SK-N-SH (cell line): ENCODE measurements around the gene BMPR1B. TPM values are rescaled to one million over a fixed set of nuclear protein-coding genes. Genes with fewer than 3 reads are reported as not detected.

ENCODE experiments used
- CTCF ChIA-PET: fragments of 300-600, 350-600 bp; formaldehyde crosslinking; extraction: SDS; loops from one replicate; lab custom pipeline; 2021; lab: Yijun Ruan, JAX
- POLR2A ChIA-PET: fragments of 350-600 bp; sonication (Branson Sonifier 250); formaldehyde crosslinking; extraction: SDS; loops from one replicate; lab custom pipeline; 2020; ENCODE audit warnings: antibody characterized with exemption, inconsistent platforms; lab: Yijun Ruan, JAX
- DNase-seq: peaks from one replicate; pipeline ENCODE4 v3.0.0; 2012
- H2AFZ ChIP-seq: fragments of 200-600 bp; sonication (generic); 2 replicates; pipeline ENCODE4 v1.8.1; 2016; ENCODE audit warnings: antibody characterized with exemption, mild to moderate bottlenecking, low read depth
- H3F3A ChIP-seq: fragments of 200-600 bp; sonication (generic); replicated peaks from 2 replicates; pipeline ENCODE3; 2016; ENCODE audit warnings: antibody characterized with exemption, mild to moderate bottlenecking; ENCODE audit not compliant: insufficient read depth
- H3K27ac ChIP-seq, 2 experiments: fragments of 200-500 bp in 1 of 2; fragments of 200-600 bp in 1 of 2; sonication (Bioruptor generic) in 1 of 2; sonication (generic), shearing (Covaris generic) in 1 of 2; 2 replicates each; pipeline versions ENCODE4 v1.5.1 to v1.6.1; 2014 to 2016; ENCODE audit warnings: low read depth in 2 of 2, inconsistent platforms in 1 of 2, low read length in 1 of 2, mild to moderate bottlenecking in 1 of 2, mixed read lengths in 1 of 2
- H3K27me3 ChIP-seq: fragments of 200-600 bp; sonication (generic), shearing (Covaris generic); 2 replicates; pipeline ENCODE4 v1.6.1; 2016; ENCODE audit warnings: mixed run types; ENCODE audit not compliant: insufficient read depth
- H3K36me3 ChIP-seq, 2 experiments: fragments of 200-500 bp in 1 of 2; fragments of 200-600 bp in 1 of 2; sonication (Bioruptor generic) in 1 of 2; sonication (generic) in 1 of 2; replicated peaks in 1 of 2; 2 replicates each; pipeline versions ENCODE3 to v1.5.1; 2014 to 2016; ENCODE audit warnings: low read length in 1 of 2, mild to moderate bottlenecking in 1 of 2; ENCODE audit not compliant: insufficient read depth in 2 of 2, control insufficient read depth in 1 of 2
- H3K4me1 ChIP-seq, 2 experiments: fragments of 200-500 bp in 1 of 2; fragments of 200-600 bp in 1 of 2; sonication (Bioruptor generic) in 1 of 2; sonication (generic), shearing (Covaris generic) in 1 of 2; 2 replicates each; pipeline versions ENCODE4 v1.5.1 to v1.6.1; 2014 to 2016; ENCODE audit warnings: low read depth in 1 of 2, low read length in 1 of 2, mixed run types in 1 of 2; ENCODE audit not compliant: insufficient read depth in 2 of 2, control insufficient read depth in 1 of 2
- H3K4me2 ChIP-seq: fragments of 200-600 bp; sonication (generic), shearing (Covaris generic); 2 replicates; pipeline ENCODE4 v1.6.1; 2017; ENCODE audit warnings: mixed run types
- H3K4me3 ChIP-seq, 2 experiments: fragments of 200-500 bp in 1 of 2; fragments of 200-600 bp in 1 of 2; sonication (Bioruptor generic) in 1 of 2; sonication (generic), shearing (Covaris generic) in 1 of 2; 2 replicates each; pipeline versions ENCODE4 v1.5.1 to v1.8.1; 2014 to 2016; ENCODE audit warnings: low read depth in 2 of 2, inconsistent platforms in 1 of 2, low read length in 1 of 2, mild to moderate bottlenecking in 1 of 2, mixed read lengths in 1 of 2, moderate library complexity in 1 of 2
- H3K79me2 ChIP-seq: fragments of 200-600 bp; sonication (generic); 2 replicates; pipeline ENCODE4 v1.8.1; 2017; ENCODE audit warnings: mild to moderate bottlenecking; ENCODE audit not compliant: insufficient read depth
- H3K9ac ChIP-seq: fragments of 200-600 bp; sonication (generic); 2 replicates; pipeline ENCODE4 v1.6.1; 2017; ENCODE audit warnings: mixed run types
- H3K9me2 ChIP-seq: fragments of 200-600 bp; sonication (generic); 2 replicates; pipeline ENCODE4 v1.6.1; 2017; ENCODE audit warnings: mixed run types
- H3K9me3 ChIP-seq: fragments of 200-600 bp; sonication (generic); 2 replicates; pipeline ENCODE4 v1.6.1; 2017; ENCODE audit warnings: mixed run types, mild to moderate bottlenecking, moderate library complexity
- H4K20me1 ChIP-seq: fragments of 200-600 bp; sonication (generic); 2 replicates; pipeline ENCODE4 v1.6.1; 2017; ENCODE audit warnings: mild to moderate bottlenecking, mixed run types; ENCODE audit not compliant: insufficient read depth
- CTCF ChIP-seq: fragments of 200-600 bp; sonication (generic); IDR thresholded peaks from 2 replicates; pipeline ENCODE4 v1.6.1; 2017; ENCODE audit warnings: antibody characterized with exemption, mild to moderate bottlenecking, moderate library complexity
- ELF1 ChIP-seq: IDR thresholded peaks from 2 replicates; pipeline ENCODE4 v1.4.0; 2012
- IRF3 ChIP-seq: fragments of 150-350 bp; IDR thresholded peaks from 2 replicates; pipeline ENCODE4 v1.6.1; 2016; ENCODE audit warnings: mild to moderate bottlenecking, low read depth, low read length
- MAX ChIP-seq: IDR thresholded peaks from 2 replicates; pipeline ENCODE4 v1.4.0; 2012; ENCODE audit warnings: low read depth
- MEF2A ChIP-seq: IDR thresholded peaks from 2 replicates; pipeline ENCODE4 v1.4.0; 2012; ENCODE audit warnings: low read depth, borderline replicate concordance
- MXI1 ChIP-seq: IDR thresholded peaks from 2 replicates; pipeline ENCODE4 v1.6.1; 2012; ENCODE audit warnings: mild to moderate bottlenecking, low read depth, low read length, improper control_type of control experiment
- POLR2AphosphoS5 ChIP-seq: IDR thresholded peaks from 2 replicates; pipeline ENCODE4 v1.6.1; 2012; ENCODE audit warnings: low read depth, low read length
- RCOR1 ChIP-seq: fragments of 150-350 bp; IDR thresholded peaks from 2 replicates; pipeline ENCODE4 v1.6.1; 2017; ENCODE audit warnings: antibody characterized with exemption, low read length
- REST ChIP-seq: IDR thresholded peaks from 2 replicates; pipeline ENCODE4 v1.6.1; 2012; ENCODE audit warnings: mild to moderate bottlenecking, low read depth, low read length, moderate library complexity
- RFX5 ChIP-seq: IDR thresholded peaks from 2 replicates; pipeline ENCODE4 v1.6.1; 2012; ENCODE audit warnings: mild to moderate bottlenecking, improper control_type of control experiment, low read length
- SMC3 ChIP-seq: IDR thresholded peaks from 2 replicates; pipeline ENCODE4 v1.6.1; 2012; ENCODE audit warnings: low read depth, low read length, improper control_type of control experiment
- TCF12 ChIP-seq: IDR thresholded peaks from 2 replicates; pipeline ENCODE4 v1.4.0; 2012
- WGBS: methylation state at CpG from one replicate; pipeline ENCODE4 v1.1.6; 2017; ENCODE audit warnings: low lambda C conversion rate; 5-methylcytosine and 5-hydroxymethylcytosine counted together
- polyA plus RNA-seq, 3 experiments: library from polyadenylated mRNA; depleted of rRNA; stranded (reverse); fragments of >200 nt; gene quantifications; 2 replicates each; pipeline ENCODE4 v1.2.3, GENCODE V29; 2012

Gene BMPR1B
- polyA plus RNA-seq, 1 of the 3 experiments (the other 2 are of a cell fraction), result 0.16 TPM

GRCh38 chr4:94798808-94799207 lies 41.1 kb downstream of the BMPR1B start:
- Histone ChIP-seq H3K27ac (no peak overlapping the region), H3K36me3 (no peaks in the 10 kb centered on the region), H3F3A (no peaks in the 10 kb centered on the region), H3K79me2 (no peaks in the 10 kb centered on the region)
- TF ChIP-seq CTCF (no peak), RFX5 (no peak), MXI1 (no peak), MAX (no peak), TCF12 (no peak), POLR2AphosphoS5 (no peak), RCOR1 (no peak), REST (no peak), MEF2A (no peak), IRF3 (no peak), ELF1 (no peak), SMC3 (no peak)
- TF ChIP-seq, all 33 proteins: peak for 0
- Histone ChIP-seq H3K27me3 (no peaks in the 10 kb centered on the region), H3K9me2 (no peaks in the 10 kb centered on the region), H3K9ac (no peak overlapping the region), H2AFZ (no peak overlapping the region), H3K4me2 (no peak overlapping the region), H4K20me1 (no peaks in the 10 kb centered on the region), H3K4me1 (peaks cover 0 to 3% of the 10 kb centered on the region in 2 experiments; a peak in 1 of 4 replicates), H3K9me3 (no peaks in the 10 kb centered on the region), H3K4me3 (no peak overlapping the region)
- no peak for DNase-seq
- POLR2A ChIA-PET, result no interaction called here
- 59% methylated on average over 3 of the region's 3 CpGs for WGBS
- CTCF ChIA-PET, result no interaction called here
